ENCODE data around the gene CACNA1A.
A peak's percentile ranks its signal among the peaks of the same experiment; 100 is the strongest.
"Not testable (repeated sequence)": the region's sequence is repeated elsewhere in the genome, so short reads cannot be mapped to it uniquely, and the experiment has no call there.

CACNA1A gene

DNA sequence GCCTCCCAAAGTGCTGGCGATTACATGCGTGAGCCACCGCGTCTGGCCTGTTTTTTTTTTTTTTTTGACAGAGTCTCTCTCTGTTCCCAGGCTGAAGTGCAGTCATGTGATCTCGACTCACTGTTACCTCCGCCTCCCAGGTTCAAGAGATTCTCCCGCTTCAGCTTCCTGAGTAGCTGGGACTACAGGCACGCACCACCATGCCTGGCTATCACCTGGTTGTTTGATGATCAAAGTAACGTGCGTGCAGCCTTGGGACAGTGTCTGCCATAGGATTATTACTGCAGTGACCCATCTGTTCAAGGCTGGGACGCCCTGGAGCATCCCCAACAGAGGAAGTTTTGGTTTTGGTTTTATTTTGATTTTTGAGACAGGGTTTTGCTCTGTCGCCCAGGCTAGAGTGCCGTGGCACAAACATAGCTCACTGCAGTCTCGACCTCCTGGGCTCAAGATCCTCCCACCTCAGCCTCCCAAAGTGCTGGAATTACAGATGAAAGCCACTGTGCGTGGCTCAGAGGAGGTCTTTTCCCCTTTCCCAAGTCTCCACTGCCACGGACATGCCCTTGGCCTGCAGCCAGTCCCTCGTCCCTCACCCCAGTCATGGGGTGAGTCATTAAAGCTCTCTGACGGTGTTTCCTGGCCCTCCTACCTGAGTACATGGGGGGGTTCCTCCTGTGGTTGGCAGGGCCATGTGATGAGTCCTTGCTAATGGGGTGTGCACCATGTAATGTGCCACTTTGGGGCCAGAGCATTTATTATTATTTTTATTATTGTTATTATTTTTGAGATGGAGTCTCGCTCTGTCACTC lies 290.5 kb downstream of the CACNA1A start:
- DNase-seq = no peak

DNA sequence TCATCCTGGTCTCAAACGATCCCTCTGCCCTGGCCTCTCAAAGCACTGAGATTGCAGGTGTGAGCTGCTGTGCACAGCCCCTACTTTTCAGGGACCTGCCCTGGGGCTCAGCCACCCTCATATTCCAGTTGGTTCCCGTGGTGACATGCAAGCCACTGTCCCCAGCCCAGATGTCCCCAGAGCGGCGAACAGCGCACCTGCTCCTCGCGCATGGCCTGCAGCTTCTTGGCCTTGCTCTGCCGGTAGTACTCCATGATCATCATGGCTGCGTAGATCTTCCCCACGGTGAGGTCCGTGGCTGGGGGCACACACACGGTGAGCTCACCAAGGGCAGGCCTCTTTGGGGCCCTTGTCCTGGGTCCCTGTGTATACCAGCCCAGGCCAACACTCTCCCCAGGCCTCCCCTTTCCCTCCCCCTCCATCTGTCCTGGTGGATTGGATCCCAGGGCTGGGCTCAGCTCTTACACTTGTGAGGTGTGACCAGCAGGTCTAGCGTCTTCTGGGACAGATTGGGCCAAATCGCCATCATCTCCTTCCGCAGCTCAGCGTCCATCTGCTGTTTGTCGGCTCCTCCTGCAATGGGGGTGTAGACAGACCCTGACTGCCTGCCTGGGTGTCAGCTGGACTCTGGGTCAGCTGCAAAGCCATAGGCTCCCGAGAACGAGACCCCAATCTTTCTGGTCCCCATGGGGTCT lies 292.1 kb downstream of the CACNA1A start:
- DNase-seq = no peak

DNA sequence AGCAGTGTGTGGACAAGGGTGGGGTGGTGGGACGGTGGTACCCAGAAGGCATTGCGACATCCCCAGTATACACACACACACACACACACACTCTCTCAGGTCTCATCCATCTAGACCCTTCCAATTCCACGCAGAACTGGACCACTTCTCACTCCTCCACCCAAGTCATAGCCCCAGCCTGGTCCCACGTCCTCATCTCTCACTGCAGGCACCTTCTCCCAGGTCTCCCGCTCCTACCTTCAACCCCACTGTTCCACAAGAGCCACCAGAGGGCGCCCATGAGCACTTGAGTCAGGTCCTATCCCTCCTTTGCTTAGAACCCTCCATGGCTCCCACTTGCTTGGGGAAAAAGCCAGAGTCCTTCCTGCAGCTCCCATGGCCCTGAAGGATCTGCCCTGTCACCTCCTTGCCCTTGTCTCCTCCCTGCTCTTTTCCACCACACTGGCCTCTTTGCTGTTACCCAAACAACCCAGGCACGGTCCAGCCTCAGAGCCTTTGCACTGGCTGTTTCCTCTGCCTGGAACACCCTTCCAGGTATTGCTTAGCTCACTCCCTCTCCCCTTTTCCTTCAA lies 293.4 kb downstream of the CACNA1A start:
- peak; percentile 27 for DNase-seq

DNA sequence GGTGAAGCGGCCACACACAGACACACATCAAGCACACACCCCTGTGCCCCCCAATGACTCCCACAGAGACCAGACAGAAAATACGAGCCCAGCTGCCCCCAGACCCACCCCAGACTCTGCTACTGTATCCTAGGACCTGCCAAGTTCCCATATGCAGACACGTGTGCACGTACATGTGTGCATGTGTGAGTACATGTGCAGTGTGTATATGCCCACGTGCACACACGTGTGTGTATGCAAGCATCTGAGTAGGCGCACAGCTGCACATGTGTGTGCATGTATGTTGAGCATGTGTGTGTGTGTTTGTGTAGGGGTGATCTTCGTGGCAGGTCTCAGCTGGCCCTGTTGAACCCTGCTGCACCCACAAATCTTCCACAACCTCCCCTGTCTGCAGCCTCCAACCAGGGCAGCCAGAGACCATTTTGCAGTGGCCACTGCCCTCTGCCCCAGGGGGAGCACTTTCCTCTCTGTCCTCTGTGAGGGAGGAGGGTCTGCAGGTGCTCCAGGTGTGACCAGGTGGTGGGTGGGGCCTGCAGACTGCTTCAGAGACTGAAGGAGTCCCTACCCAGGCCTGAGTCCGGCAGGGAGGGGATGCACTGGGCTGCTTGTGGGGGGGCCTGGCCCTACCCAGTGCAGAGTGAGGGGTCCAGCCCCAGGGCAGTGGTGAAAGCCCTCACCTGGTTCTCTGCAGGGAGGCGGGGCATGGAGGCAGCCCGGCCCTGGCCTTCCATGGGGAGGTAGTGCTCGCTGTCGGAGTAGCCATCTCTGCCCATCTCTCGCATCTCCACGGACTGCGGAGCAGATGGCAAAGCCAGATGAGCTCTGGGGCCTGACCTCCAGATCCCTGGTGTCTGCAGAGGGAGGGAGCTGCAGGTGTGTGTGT lies 294.6 kb downstream of the CACNA1A start:
- no peak for DNase-seq

DNA sequence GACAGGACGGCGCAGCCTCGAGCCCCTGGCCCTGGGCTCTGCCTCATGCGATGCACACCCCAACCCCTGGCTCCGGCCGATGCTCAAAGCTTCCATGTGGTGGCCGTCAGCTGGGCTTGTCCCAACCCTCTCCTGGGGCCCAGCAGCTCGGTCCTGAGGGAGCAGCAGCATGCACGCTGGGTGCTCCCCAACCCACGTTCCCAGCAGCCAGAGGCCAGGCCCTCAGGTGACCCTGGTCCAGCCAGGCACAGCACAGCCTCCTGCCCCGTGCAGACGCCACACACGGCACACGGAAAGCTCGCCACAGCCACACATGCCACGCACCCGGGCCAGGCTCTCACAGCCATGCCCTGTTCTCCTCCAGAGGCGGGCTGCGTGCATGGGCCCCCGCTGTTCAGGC lies 295.3 kb downstream of the CACNA1A start:
- no peak for DNase-seq

DNA sequence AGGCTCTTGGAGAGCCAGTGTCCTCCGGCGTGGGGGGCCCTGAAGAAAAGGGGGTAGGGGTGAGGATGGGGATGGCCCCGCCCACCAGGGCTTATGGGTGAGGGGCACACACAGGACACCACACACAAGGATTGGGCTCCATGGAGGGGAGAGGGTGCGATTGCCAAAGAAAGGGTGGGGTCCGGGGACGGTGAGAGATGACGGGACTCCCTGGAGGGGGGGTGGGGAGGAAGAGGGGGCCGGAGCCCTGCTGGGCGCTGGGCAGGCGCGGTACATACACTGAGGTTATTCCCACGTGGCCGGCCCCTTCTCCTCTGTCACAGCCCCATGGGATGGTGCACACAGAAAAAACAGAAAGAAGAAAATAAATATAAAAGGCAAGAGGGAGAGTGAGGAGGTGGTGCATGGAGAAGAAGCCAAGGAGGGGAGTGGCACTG lies 295.9 kb downstream of the CACNA1A start:
- DNase-seq = no peak

DNA sequence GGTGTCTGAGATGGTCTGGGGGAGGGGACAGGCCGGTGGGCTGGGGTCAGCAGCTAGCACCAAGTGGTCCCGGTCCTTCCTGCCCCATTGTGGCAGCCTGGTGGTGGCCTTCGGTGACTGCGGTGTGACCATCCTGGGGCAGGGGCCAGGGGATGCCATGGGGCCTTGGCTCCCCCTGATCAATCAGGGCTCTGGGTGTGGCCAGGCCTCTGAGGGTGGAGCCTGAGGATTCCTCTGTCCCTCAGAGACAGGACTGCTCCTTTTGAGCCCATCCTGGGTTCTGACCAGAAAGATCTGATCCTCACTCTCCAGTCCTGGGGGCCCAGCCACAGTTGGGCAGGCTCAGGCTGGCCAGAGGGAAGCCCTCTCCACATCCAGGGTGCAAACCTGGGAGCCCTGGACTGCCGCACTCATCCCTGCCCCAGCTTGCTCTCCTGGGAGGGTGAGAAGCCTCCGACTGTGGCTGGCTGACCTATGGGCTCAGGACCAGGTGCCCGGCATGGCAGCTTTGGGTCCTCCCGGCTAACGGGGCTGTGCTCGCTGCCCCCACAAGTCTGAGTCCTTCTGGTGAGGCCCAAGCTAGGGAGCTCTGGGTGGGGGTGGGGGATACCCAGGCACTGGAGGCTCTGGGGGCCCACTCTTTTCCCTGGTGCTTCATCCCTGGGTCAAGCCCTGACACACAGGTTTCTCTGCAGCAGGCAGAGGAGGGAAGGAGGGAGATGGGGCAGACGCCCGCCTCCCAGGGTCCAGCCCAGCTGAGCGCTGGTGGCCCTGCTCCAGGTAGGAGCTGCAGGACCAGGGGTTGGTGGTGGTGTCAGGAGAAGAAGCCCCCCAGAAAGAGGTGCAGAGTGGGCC lies 296.6 kb downstream of the CACNA1A start:
- no peak for DNase-seq

DNA sequence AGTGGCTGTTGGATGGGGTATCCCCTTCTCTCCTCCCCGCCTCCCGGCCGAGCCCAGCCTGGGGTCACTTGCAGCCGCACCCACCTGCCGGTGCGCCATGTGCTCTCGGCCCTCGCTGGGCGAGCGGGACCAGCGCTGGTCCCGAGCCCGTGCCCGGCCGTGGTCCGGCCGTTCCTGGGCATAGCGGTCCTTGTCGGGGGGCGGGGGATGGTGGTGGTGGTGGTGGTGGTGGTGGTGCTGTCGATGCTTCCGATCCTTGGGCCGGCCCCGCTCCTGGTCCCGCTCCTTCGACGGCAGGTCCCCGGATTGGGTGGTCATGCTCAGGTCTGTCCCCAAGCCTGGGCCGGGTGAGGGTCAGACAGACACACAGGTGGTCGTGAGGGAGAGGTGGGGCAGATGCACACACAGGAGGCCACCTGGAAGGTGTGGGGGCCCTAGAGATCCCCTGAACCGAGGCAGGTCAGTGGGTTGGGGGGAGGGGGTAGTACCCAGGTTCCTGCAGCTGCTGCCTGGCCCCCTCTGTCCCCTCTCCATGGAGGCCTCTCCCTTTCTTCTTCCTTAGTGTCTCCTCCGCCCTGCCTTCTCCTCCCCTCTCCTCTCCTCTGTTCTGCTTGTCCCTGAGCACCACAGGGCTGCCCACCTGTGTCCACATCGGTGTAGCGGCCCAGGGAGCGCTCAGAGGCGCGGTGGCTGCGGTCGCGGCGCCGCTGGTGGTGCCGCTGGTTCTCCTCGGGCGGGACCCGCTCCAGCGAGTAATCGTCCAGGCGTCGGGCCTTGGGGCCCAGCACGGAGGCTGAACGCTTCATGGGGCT lies 297.4 kb downstream of the CACNA1A start:
- no peak for DNase-seq

DNA sequence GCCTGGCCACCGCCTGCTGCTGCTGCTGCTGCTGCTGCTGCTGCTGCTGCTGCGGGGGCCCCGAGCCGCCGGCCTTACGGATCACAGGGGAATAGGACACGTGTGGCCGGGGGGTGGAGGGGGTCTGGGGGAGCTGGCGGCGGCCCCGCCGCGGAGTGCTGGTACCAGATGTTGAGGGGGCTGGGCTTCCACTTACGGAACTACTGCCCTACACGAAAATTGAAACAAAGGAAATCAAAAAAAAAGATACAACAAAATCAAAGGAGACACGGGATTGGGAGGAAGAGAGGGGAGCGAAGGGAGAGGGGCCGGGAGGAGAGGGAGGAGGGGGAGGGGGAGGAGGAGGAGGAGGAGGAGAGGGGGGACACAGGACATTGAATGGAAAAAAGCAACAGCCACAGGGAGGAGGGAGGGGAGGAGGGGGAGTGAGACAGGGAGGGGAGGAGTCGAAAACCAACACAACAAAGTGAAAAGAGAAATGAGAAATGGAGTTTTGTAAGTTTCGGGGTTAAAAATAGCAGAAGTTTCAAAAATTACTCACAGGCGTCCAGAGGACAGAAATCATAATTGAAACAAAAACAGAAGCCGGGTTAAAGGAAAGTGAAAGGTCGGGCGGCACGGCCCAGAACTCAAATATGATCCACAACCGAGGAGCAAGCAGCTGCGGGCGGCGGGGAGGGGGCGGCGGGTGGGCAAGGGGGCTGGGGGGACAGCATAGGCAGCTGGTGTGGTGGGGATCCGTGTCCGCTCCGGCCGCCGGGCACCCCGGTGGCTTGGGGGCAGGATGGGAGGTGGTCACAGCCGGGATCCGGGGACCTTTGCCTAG lies 298.2 kb downstream of the CACNA1A start:
- DNase-seq = no peak

DNA sequence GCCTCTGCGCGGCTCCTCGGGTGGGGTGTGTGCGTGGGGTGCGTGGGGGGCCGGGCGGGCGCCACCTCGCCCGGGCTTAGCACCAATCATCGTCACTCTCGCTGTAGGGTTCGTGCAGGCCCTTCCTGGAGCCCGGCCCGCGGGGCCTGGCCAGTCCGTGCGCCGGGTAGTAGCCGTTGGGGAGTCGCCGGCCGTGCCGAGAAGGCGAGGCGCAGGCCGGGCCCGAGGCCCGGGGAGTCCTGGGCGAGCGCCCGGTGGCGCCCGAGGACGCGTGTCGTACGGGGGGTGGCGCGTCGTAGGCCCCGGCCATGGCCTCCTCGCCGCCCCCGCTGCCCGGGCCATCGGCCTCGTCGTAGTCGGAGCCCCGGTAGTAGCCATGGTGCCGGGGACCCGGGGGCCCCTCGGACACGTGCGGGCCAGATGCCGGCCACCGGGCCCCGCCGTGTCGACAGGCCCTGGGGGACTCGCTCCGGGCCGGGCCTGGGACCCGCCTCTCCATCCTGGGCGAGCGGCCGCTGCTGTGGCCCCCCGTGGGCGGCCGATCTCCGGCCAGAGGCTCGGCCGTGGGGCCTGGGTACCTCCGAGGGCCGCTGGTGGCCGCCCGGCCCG lies 298.9 kb downstream of the CACNA1A start:
- DNase-seq = no peak

DNA sequence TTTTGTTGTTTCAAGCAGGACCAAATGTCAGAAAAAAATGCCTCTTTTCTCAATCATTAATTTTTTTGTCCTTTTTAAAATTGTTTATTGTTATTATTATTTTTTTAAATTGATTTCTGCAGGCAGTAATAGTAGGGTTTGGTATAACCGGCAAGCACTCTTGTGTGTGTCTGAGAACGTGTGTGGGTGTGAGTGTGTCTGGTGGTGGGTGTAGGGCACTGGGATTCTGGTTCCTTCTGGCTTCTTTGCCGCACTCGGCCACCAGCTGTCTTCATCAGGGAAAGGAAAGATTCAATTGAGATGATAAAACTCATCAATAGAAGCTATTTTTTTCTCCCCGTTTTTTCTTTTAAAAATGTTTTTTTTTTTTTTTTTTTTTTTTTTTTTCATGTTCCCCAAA lies 299.7 kb downstream of the CACNA1A start:
- no peak for DNase-seq

DNA sequence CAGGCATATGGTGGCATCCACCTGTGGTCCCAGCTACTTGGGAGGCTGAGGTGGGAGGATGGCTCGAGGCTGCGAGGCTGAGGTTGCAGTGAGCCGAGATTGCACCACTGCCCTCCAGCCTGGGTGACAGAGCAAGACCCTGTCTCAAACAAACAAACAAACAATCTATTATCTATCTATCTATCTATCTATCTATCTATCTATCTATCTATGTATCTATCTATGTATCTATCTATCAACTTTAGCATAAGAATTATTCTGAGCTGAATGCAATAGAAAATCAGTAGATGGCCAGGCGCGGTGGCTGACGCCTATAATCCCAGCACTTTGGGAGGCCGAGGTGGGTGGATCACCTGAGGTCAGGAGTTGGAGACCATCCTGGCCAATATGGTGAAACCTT lies 304.2 kb downstream of the CACNA1A start:
- DNase-seq = not testable (repeated sequence)

DNA sequence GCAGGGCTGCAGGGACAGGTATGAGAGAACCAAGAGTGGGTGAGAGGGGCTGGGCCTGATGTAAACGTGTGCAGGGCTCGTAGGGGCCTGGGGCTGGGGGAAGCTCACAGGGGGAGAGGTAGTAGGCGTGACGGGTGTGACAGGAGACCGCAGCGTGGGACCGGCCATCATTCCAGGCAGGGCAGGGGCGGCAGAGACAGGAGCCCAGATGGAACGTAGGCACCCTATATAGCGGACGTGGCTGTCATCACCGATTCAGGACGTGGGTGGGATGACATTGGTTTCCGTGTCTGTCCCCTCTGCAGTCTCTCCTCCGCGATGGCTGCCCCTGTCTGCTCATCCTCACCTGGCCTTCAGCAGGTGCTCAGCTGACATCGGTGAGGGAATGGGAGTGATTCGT lies 307.6 kb downstream of the CACNA1A start:
- no peak for DNase-seq

DNA sequence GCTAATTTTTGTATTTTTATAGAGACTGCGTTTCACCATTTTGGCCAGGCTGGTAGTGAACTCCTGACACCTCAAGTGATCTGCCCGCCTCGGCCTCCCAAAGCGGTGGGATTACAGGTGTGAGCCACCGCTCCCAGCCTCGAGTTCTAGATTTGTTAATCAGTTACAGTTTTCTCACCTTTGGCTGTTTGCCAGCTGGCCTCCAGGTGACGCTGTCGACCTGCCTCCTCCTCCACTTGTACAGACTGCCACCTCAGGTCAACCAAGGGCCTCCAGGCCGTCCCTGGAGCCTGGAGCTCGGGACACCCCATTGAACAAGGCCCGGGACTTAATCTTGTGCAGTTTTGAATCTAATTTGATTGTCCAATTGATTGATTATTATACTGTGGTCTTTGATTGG lies 310.6 kb downstream of the CACNA1A start:
- DNase-seq = no peak

DNA sequence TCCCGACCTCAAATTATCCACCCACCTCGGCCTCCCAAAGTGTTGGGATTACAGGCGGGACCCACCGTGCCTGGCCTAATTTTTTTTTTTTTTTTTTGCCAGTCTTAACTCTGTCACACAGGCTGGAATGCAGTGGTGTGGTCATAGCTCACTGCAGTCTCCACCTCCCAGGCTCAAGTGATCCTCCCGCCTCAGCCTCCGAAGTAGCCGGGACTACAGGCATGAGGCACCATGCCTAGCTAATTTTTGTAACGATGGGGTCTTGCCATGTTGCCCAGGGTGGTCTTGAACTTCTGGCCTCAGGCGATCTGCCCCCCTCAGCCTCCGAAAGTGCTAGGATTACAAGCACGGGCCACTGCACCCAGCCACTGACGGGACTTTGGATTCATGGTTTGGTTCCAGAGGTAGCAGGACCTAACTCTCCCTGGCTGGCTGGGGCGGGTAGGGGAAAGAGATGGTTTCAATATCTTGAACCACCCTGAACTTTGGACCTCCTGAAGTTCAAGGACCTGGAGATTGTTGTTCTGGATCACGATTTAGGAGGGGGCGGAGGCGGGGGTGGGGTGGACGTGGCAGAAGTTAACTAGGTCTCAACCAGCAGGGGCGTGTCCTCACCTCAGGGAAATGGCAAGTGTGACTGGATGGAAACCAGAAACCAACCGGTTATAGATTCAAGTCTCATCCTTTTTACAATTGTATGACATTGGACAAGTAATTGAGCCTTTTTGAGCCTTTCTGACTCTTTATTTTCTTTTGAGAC lies 315.3 kb downstream of the CACNA1A start:
- DNase-seq = no peak

DNA sequence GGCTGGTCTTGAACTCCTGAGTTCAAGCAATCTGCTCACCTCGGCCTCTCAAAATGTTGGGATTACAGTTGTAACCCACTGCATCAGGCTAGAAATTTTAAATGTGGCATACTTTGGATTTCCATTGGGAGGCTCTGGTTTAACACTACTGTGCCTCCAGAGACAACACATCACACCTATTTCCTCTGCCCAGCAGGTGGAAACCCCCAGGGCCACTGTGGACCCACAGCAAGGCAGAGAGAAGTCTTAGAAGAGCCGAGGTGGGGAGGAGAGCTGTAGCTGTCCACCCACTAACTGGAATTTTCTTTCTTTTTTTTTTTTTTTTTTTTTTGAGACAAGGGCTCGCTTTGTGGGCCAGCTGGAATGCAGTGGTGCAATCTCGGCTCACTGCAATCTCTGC lies 316.7 kb downstream of the CACNA1A start:
- no peak for DNase-seq

DNA sequence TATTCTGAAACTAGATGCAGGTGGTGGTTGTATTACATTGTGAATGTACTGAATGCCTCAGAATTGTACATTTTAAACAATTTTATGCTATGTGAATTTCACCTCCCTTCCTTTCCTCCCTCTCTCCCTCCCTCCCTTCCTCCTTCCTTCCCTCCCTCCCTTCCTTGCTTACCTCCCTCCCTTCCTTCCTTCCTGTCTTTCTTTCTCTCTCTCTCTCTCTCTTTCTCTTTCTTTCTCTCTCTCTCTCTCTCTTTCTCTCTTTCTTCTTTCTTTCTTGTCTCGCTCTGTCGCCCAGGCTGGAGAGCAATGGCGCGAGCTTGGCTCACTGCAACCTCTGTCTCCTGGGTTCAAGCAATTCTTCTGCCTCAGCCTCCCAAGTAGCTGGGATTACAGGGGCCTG lies 318.9 kb downstream of the CACNA1A start:
- no peak for DNase-seq

DNA sequence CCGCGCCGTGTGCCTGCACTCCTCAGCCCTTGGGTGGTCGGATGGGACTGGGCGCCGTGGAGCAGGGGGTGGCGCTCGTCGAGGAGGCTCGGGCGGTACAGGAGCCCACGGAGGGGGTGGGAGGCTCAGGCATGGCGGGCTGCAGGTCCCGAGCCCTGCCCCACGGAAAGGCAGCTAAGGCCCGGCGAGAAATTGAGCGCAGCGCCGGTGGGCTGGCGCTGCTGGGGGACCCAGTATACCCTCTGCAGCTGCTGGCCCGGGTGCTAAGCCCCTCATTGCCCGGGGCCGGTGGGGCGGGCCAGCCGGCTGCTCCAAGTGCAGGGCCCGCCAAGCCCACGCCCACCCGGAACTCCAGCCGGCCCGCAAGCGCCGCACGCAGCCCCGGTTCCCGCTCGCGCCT lies 319.6 kb downstream of the CACNA1A start:
- not testable (repeated sequence) for DNase-seq
